Loucy (cell line): ENCODE data around the gene ST3GAL5.
"Not testable (repeated sequence)": the region's sequence is repeated elsewhere in the genome, so short reads cannot be mapped to it uniquely, and the experiment has no call there.

Source experiments
- CTCF ChIP-seq: fragments of 200-600 bp; sonication (generic); conservative IDR thresholded peaks from 2 replicates; pipeline ENCODE4 v1.5.1; 2014; ENCODE audit warnings: mild to moderate bottlenecking, antibody characterized with exemption, low read length
- EZH2phosphoT487 ChIP-seq: fragments of 200-600 bp; IDR thresholded peaks from 2 replicates; pipeline ENCODE4 v1.6.1; 2018; ENCODE audit warnings: antibody characterized with exemption, mild to moderate bottlenecking, moderate library complexity, borderline replicate concordance

DNA sequence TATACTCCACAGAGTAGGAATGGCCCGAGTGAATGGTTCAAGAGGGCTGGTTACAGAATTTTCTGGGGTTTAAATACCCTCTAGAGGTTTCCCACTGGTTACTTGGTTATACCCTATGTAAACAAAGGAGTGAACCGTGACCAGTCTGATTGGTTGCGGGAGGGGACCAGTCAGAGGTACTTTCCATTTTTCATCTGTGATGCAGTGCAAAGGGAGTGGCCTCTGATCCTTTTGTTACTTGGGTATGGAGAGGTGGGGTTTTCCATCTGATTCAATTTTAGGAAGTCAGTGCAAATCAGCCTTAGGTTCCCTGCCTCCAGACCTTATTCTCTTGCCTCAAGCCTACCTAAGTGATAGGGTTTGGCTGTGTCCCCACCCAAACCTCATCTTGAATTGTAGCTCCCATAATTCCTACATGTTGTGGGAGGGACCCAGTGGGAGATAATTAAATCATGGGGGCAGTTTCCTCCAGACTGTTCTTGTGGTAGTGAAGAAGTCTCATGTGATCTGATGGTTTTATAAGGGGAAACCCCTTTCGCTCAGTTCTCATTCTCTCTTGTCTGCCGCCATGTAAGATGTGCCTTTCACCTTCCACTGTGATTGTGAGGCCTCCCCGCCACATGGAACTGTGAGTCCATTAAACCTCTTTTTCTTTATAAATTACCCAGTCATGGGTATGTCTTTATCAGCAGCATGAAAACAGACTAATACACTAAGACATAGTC, 5.9 kb upstream of the ST3GAL5 start:
- not testable (repeated sequence) for TF ChIP-seq CTCF, EZH2phosphoT487
